ENCODE data around the gene VPS26C. TPM values are rescaled to one million over a fixed set of nuclear protein-coding genes. Genes with fewer than 3 reads are reported as not detected.

Gene VPS26C
- total RNA-seq, 6 experiments from 2014 or later, result 27.4 to 52.3 (median 31.3) TPM

DNA sequence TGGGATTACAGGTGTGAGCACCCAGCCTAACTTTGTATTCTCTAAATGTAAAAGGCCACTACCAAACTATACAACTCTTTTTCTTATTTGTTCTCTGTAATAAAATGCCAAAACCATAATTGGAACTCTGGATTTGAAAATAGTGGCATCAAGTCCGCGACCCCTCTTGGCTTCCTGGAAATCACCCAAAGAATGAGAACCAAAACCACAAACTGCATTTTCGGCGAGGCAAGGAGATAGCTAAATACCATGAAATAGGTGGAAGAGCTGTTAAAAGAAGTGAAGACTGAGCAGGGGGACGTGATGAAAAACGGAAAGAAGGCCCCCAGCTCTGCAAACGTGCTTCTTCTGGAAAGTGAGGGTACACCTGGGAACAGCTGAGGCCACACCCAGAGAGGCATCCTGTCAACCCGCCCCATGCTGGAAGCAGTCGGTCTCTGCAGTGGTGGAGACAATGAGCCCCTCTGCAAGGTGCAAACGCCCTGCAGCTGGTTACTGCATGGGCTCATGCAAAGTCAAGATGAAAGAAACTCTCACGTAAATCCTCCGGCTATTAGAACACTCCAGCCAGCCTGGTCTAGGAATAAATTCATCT, 22.5 kb downstream of the VPS26C start:
- intact Hi-C loops (cut with DNase I), result no loop called here
- WGBS (ENCODE audit: insufficient coverage, low coverage, low lambda C conversion rate, missing lambda C conversion rate), result 75% methylated on average over 10 of the region's 12 CpGs
- H3K36me3 ChIP-seq, result peaks cover 0 to 3% (median 0%) of the 10 kb centered on the region in 4 donors
- ATAC-seq (no peak), DNase-seq (no peak)
- no peaks in the 10 kb centered on the region for H3K9me3 ChIP-seq
- no peak overlapping the region for H3K4me3 ChIP-seq
- TF ChIP-seq POLR2A (IDR thresholded peaks at IDR 0.05), result no peak
- TF ChIP-seq, protein P1, sequence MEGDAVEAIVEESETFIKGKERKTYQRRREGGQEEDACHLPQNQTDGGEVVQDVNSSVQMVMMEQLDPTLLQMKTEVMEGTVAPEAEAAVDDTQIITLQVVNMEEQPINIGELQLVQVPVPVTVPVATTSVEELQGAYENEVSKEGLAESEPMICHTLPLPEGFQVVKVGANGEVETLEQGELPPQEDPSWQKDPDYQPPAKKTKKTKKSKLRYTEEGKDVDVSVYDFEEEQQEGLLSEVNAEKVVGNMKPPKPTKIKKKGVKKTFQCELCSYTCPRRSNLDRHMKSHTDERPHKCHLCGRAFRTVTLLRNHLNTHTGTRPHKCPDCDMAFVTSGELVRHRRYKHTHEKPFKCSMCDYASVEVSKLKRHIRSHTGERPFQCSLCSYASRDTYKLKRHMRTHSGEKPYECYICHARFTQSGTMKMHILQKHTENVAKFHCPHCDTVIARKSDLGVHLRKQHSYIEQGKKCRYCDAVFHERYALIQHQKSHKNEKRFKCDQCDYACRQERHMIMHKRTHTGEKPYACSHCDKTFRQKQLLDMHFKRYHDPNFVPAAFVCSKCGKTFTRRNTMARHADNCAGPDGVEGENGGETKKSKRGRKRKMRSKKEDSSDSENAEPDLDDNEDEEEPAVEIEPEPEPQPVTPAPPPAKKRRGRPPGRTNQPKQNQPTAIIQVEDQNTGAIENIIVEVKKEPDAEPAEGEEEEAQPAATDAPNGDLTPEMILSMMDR (IDR thresholded peaks at IDR 0.05), result no peak
- H3K27ac ChIP-seq, result no peak overlapping the region
- no peaks in the 10 kb centered on the region for H3K4me1 ChIP-seq
- no peaks in the 10 kb centered on the region for H3K27me3 ChIP-seq

DNA sequence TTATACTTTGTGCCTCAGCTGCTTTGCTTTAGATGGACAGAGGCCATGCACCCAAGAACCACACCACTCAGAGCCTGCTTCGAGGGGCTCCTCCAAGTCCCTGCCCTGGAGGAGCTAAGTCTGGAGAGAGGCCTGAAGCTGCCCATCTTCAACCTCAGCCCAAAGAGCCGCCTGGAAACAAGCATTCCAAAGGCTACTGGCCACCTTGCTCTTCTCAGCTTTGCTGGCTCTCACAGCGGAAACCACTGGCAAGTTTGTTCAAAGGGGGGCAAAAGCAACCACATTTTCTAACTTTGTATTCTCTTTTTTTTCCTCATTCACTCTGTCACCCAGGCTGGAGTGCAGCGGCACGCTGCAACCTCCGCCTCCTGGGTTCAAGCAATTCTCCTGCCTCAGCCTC, 23.2 kb downstream of the VPS26C start:
- Histone ChIP-seq H3K4me3 (no peak overlapping the region), H3K27ac (no peak overlapping the region), H3K4me1 (no peaks in the 10 kb centered on the region), H3K9me3 (no peaks in the 10 kb centered on the region), H3K27me3 (no peaks in the 10 kb centered on the region), H3K36me3 (peaks cover 0 to 3% (median 0%) of the 10 kb centered on the region in 4 donors)
- WGBS (ENCODE audit: insufficient coverage, low coverage, low lambda C conversion rate, missing lambda C conversion rate), result 88% methylated on average over 6 of the region's 6 CpGs
- DNase-seq (no peak), ATAC-seq (no peak)
- TF ChIP-seq, protein P1 (IDR thresholded peaks at IDR 0.05), result no peak
- TF ChIP-seq POLR2A (IDR thresholded peaks at IDR 0.05), result no peak
- intact Hi-C loops (cut with DNase I), result no loop called here

DNA sequence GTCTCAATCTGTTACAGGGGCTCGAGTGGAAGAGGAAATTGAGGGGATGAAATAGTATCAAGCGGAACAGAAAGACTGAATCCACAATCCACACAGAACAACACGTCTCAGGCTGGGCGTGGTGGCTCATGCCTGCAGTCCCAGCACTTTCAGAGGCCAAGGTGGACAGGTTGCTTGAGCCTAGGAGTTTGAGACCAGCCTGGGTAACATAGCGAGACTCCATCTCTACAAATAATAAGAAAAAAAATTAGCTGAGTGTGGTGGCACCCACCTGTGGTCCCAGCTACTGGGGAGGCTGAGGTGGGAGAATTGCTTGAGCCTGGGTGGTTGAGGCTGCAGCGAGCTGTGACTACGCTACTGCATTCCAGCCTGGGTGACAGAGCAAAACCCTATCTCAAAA, 25.7 kb downstream of the VPS26C start:
- Histone ChIP-seq H3K36me3 (peaks cover 0 to 13% (median 0%) of the 10 kb centered on the region in 4 donors), H3K4me3 (no peak overlapping the region), H3K4me1 (no peaks in the 10 kb centered on the region), H3K9me3 (no peaks in the 10 kb centered on the region), H3K27me3 (no peaks in the 10 kb centered on the region), H3K27ac (no peak overlapping the region)
- ATAC-seq (no peak), DNase-seq (no peak)
- TF ChIP-seq, protein P1 (IDR thresholded peaks at IDR 0.05), result no peak
- TF ChIP-seq POLR2A (IDR thresholded peaks at IDR 0.05), result no peak
- intact Hi-C loops (cut with DNase I), result no loop called here
- WGBS (ENCODE audit: insufficient coverage, low coverage, low lambda C conversion rate, missing lambda C conversion rate), result 88% methylated on average over 7 of the region's 7 CpGs

DNA sequence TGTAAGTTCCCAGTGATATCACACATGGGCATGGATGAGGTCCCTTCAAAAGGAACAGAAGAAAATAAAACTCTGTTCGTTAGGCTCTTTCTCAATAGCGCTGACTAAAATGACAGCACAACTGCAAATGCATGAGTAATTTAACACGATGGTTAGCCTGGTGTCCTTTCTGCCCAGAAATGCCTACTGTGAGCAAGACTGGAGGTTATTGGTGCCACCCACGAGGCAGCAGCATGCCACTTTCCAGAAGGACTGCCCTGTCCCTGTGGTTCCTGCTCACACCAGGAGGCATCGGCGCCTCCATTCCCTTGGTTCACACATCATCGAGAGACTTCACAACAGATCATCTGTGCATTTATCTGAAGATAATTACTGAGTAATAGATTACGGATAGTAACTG, 26.2 kb downstream of the VPS26C start:
- no peaks in the 10 kb centered on the region for H3K4me1 ChIP-seq
- intact Hi-C loops (cut with DNase I), result no loop called here
- DNase-seq (no peak), ATAC-seq (no peak)
- TF ChIP-seq, protein P1 (IDR thresholded peaks at IDR 0.05), result no peak
- no peak for TF ChIP-seq POLR2A (IDR thresholded peaks at IDR 0.05)
- H3K36me3 ChIP-seq, result peaks cover 0 to 13% (median 0%) of the 10 kb centered on the region in 4 donors
- no peaks in the 10 kb centered on the region for H3K9me3 ChIP-seq
- H3K27me3 ChIP-seq, result no peaks in the 10 kb centered on the region
- no peak overlapping the region for H3K27ac ChIP-seq
- no peak overlapping the region for H3K4me3 ChIP-seq
- WGBS (ENCODE audit: insufficient coverage, low coverage, low lambda C conversion rate, missing lambda C conversion rate), result 98% methylated on average over 6 of the region's 8 CpGs

Measured in right lobe of liver (tissue), 6 donors.